Colonic mucosa (tissue), 4 donors: ENCODE data around the gene QPCTL. TPM values are rescaled to one million over a fixed set of nuclear protein-coding genes. Genes with fewer than 3 reads are reported as not detected.
A peak's percentile ranks its signal among the peaks of the same experiment; 100 is the strongest.
"Not testable (repeated sequence)": the region's sequence is repeated elsewhere in the genome, so short reads cannot be mapped to it uniquely, and the experiment has no call there.

Experiments used
- DNase-seq: peaks from one replicate; pipeline ENCODE4 v3.0.0-alpha.2; 2020
- H3K27ac ChIP-seq: fragments of 200-600 bp; one replicate; pipeline ENCODE4 v1.8.0; 2021
- H3K27me3 ChIP-seq: fragments of 200-600 bp; one replicate; pipeline ENCODE4 v1.8.0; 2021
- H3K36me3 ChIP-seq: fragments of 200-600 bp; one replicate; pipeline ENCODE4 v1.8.0; 2021
- H3K4me1 ChIP-seq: fragments of 200-600 bp; one replicate; pipeline ENCODE4 v1.8.0; 2021; ENCODE audit warnings: mild to moderate bottlenecking
- H3K4me3 ChIP-seq: fragments of 200-600 bp; one replicate; pipeline ENCODE4 v1.8.0; 2021
- H3K9ac ChIP-seq, 2 donors: one replicate each; pipeline ENCODE4 v1.7.0; 2013; ENCODE audit warnings: control low read depth in 2 of 2, low read depth in 2 of 2, low read length in 2 of 2
- H3K9me3 ChIP-seq: fragments of 200-600 bp; one replicate; pipeline ENCODE4 v1.8.0; 2021
- CTCF ChIP-seq: fragments of 200-600 bp; IDR thresholded peaks from one replicate; pipeline ENCODE4 v1.8.0; 2022; ENCODE audit warnings: antibody characterized with exemption, mild to moderate bottlenecking
- intact Hi-C: fragments of 100-400 bp; cut with DNase I; formaldehyde crosslinking; loops from one replicate; pipeline ENCODE4 v1.14.1; 2022
- total RNA-seq, 2 donors: library from RNA; stranded (reverse); fragmentation: NEBNext Ultra II Directional in 1 of 2; extraction: Animal tissue kit (Norgen Biotek cat#: 25700) in 1 of 2; gene quantifications; one replicate each; pipeline ENCODE4 v1.2.1, GENCODE V29; 2021
- donor health status: healthy.
- donor health status: DM: no; HTN: no; CAD: no.
- donor health status: DM: no; HTN: no; CAD: no.

QPCTL gene
- total RNA-seq, 2 donors from 2014 or later = 10.7 to 11.2 TPM

GRCh38 chr19:45715139-45715538, 22.7 kb downstream of the QPCTL start:
- no peak for TF ChIP-seq CTCF
- Histone ChIP-seq H3K4me3 (no peak overlapping the region), H3K9me3 (no peaks in the 10 kb centered on the region), H3K27me3 (no peaks in the 10 kb centered on the region), H3K36me3 (no peaks in the 10 kb centered on the region), H3K9ac (no peak overlapping the region), H3K27ac (no peak overlapping the region), H3K4me1 (no peaks in the 10 kb centered on the region)
- DNase-seq = no peak
- intact Hi-C loops = loop anchor here (5.0 kb wide), 1 partner anchor 52 kb away; the partner anchor contains the start of gene SIX5

- Histone ChIP-seq H3K4me3 (peak overlapping the region; percentile 46), H3K27ac (peak overlapping the region; percentile 39), H3K4me1 (no peaks in the 10 kb centered on the region), H3K9ac (peak overlapping the region; percentile 72 to 98), H3K27me3 (no peaks in the 10 kb centered on the region), H3K9me3 (no peaks in the 10 kb centered on the region), H3K36me3 (no peaks in the 10 kb centered on the region)
- intact Hi-C loops = loop anchor here (5.0 kb wide), 1 partner anchor 51 kb away; the partner anchor contains the start of gene SIX5
- DNase-seq = peak; percentile 44
- TF ChIP-seq CTCF = no peak
Measured at GRCh38 chr19:45716359-45717130, 24.1 kb downstream of the QPCTL start.

GRCh38 chr19:45717131-45717982, 24.9 kb downstream of the QPCTL start:
- Histone ChIP-seq H3K9ac (peak overlapping the region; percentile 77 to 98), H3K9me3 (no peaks in the 10 kb centered on the region), H3K27ac (peak overlapping the region; percentile 71), H3K4me3 (peak overlapping the region; percentile 46), H3K27me3 (no peaks in the 10 kb centered on the region), H3K4me1 (no peaks in the 10 kb centered on the region), H3K36me3 (no peaks in the 10 kb centered on the region)
- intact Hi-C loops = loop anchor here (5.0 kb wide), 1 partner anchor 50 kb away; the partner anchor contains the start of gene SIX5
- no peak for TF ChIP-seq CTCF
- peak; percentile 99 for DNase-seq

GRCh38 chr19:45717983-45718650, 25.7 kb downstream of the QPCTL start:
- intact Hi-C loops = loop anchor here (5.0 kb wide), 1 partner anchor 49 kb away; the partner anchor contains the start of gene SIX5

GRCh38 chr19:45720065-45720464, 27.6 kb downstream of the QPCTL start:
- H3K27ac ChIP-seq = peak overlapping the region; percentile 74
- H3K4me3 ChIP-seq, intact Hi-C loops, H3K9me3 ChIP-seq, H3K4me1 ChIP-seq, DNase-seq, H3K27me3 ChIP-seq, H3K36me3 ChIP-seq, H3K9ac ChIP-seq: not testable (repeated sequence)

More at GRCh38 chr19:45717983-45718650, 25.7 kb downstream of the QPCTL start:
- Histone ChIP-seq H3K27ac (peak overlapping the region; percentile 71), H3K9me3 (no peaks in the 10 kb centered on the region), H3K4me1 (no peaks in the 10 kb centered on the region), H3K36me3 (no peaks in the 10 kb centered on the region), H3K27me3 (no peaks in the 10 kb centered on the region), H3K4me3 (peak overlapping the region; percentile 14), H3K9ac (peak overlapping the region; percentile 77 to 98)
- DNase-seq = no peak
- TF ChIP-seq CTCF = no peak

GRCh38 chr19:45728683-45729082, 36.2 kb downstream of the QPCTL start:
- H3K4me3 ChIP-seq, H3K27me3 ChIP-seq, DNase-seq, H3K9ac ChIP-seq, intact Hi-C loops, H3K36me3 ChIP-seq, H3K9me3 ChIP-seq, H3K27ac ChIP-seq: not testable (repeated sequence)
- peaks cover 12% of the 10 kb centered on the region for H3K4me1 ChIP-seq
